Hippocampal formation (tissue), 2 donors: ENCODE measurements around the gene MEF2A.
A peak's percentile ranks its signal among the peaks of the same experiment; 100 is the strongest.
"Not testable (repeated sequence)": the region's sequence is repeated elsewhere in the genome, so short reads cannot be mapped to it uniquely, and the experiment has no call there.

ENCODE experiments used
- DNase-seq, 2 donors: peaks; one replicate each; lab custom pipeline; 2025; lab: John Stamatoyannopoulos, UW

The MEF2A gene

DNA sequence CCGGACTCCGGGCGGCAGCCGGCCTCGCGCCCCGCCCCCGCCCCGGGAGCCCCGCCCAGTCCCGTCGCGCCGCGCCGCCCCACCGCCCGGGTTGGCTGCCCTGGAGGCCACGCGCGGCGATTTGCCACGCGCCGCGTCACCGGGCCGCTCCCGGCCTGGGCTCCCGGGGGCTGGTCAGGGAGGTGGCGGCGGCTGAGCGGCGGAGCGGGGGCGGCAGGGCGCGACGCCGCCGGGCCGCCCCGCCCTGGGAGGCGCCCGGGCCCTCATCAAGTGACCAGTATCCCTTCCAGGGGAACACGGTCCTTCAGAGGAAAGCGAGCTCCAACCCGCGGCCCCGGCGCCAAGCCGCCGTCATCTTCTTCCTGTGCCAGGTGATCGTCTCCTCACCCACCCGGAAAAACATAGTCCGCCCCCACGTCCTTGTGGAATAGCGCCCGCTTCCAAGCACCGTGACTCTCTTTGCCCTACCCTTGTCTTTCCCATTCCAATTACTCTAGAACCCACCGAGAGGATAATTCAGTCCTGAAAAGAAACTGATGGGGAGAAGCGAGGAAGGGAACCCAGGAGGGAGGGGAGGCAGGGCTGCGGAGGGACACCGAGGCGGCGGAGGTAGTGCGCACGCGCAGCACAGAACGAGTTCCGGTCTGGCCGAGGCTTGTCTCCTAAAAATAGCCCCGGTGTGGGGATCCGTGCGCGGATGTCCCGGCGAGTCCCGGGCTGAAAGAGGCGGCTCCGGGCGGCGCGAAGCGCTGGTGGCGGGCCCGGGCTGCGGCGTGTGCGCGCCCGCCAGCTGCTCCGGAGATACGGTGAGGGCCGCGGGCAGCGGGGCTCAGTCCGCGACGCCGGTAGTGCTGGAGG, at the start of gene MEF2A:
MEF2A (plus strand) TSS at position 686 of the 858 bp plus-strand sequence. CDS start 67,136 bp downstream, outside the sequence.
- peak; percentile 84 to 87 for DNase-seq

DNA sequence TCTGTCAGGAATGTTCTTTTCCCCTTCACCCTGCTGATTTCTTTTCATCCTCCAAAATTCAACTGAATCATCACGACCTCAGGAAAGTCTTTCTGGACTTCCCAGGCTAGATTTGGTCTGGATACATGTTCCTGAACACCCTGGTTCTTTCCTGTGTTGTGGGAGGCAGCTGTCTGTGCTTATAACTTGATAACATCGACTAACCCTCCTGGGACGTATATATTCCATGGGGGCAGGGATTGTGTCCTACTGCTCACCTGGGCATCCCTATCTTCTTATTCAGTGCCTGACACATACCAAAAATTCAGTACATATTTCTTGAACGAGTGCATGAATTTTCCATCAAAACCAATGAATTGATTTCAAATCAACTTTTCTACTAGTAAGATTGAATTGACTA, 47.6 kb upstream of the MEF2A start:
- DNase-seq: no peak

DNA sequence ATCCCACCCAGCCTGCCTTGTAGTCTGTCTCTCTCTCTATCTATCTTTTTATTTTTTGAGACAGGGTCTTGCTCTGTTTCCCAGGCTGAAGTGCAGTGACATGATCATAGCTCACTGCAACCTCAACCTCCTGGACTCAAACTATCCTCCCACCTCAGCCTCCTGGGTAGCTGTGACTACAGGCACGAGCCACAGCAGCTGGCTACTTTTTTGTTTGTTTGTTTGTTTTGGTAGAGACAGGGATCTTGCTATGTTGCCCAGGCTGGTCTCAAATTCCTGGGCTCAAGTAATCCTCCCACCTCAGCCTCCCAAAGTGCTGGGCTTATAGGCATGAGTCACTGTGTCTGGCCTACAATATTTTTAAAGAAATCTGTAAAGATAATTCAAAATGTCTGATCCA, 46.4 kb upstream of the MEF2A start:
- DNase-seq: not testable (repeated sequence)

DNA sequence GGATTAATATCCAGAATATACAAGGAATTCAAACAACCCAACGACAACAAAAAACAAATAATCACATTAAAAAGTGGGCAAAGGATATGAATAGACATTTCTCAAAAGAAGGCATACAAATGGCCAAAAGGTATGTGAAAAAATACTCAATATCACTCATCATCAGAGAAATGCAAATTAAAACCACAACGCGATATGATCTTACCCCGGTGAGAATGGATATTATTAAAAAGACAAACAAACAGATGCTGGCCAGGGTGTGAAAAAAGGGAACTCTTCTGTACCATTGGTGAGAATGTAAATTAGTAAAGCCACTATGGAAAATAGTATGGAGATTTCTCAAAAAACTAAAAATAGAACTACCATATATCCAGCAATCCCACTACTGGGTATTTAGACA, 43.5 kb upstream of the MEF2A start:
- no peak for DNase-seq

DNA sequence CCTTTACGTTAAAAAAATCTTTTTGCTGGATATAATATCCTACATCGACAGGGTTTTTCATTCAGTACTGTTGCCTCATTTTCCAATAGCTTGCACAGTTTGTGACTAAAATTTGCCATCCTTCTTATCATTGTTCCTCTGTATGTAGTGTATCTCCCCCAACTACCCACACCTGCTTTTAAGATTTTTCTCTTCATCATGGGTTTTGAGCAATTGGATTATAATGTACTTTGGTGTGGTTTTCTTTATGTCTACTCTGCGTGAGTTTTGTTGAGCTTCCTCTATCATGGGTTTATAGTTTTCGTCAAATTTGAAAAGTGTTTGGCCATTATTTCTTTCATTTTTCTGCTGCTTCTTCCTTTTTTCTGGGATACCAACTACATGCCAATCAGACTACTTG, 39.6 kb upstream of the MEF2A start:
- no peak for DNase-seq

DNA sequence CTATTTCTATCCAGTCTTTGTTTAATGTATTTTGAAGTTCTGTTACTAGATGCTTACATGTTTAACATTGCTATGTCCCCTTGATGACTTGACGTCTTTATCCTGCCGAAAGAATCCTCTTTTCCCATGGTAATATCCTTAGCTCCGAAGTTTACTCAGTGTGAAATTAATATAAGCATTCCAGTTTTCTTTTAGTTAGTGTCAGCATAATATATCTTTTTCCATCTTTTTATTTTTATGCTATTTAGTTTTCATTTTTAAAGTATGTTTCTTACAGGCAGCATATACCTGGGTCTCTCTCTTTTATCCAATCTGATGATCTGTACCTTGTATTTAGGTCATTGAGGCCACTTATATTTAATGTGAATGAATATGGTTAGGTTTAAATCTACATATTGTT, 39.1 kb upstream of the MEF2A start:
- no peak for DNase-seq

DNA sequence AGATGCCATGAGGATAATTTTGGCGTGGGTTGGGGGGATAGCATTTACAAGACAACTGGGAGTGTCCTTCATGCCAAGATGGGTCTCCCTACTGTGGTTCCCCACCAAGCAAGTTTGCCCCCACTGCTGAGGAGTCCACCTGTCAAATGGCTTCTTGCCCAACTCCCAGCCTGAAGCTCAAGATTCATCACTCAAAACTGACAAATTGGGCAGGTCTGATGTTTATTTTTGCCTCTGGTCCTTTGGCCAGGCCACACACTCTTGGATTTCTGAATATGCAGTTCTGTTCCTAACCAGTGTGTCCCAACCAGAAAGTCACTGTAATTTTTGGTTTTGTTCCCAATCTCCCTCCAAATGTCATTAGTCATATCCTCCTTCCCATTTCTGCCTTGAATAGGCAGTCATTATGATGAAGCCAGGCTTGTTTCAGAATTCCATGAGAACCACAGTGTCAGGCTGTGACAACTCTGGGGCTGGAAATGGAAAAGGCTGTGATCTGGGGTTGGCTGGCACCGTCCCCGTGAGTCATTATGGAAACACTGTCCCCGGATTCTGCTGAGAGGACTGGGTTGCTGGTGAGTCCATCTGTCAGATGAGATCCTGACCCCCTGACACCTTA, 29.3 kb upstream of the MEF2A start:
- peak; percentile 20 to 37 for DNase-seq

DNA sequence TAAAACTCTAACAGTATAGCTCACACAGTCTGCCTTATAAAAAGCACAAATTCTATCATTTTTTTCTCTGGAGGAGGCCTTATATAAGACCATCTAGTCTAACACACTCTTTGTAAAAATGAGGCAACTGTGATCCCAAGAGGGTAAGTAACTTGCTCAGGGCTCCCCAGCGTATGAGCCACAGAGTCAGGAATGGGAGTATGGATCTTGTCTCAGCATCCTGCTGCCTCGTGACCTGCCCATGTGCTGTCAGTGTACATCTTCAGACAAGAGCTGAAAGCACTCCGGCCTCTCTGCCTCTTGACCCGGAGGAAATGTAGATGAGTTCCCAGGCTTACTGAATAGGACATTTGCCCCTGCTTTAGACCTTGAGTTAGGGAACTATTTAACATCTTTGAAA, 28.4 kb upstream of the MEF2A start:
- DNase-seq: peak in 1 of 2 donors; percentile 14

DNA sequence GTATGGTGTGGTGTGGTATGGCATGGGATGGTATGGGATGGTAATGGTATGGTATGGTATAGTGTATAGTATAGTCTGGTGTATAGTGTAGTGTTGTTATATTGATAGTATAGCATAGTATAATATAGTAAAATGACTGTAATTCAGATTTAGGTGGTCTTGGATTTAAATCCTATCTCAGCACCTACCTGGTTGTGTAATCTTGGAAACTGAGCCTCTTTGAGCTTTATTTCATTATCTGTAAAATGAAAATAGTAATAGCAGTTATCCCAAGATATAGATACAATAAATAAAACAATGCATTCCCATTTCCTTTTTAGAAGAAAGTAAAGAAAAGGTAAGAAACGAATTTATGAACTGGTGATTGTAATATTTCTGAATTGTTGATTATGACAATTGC, 27.5 kb upstream of the MEF2A start:
- DNase-seq: no peak

DNA sequence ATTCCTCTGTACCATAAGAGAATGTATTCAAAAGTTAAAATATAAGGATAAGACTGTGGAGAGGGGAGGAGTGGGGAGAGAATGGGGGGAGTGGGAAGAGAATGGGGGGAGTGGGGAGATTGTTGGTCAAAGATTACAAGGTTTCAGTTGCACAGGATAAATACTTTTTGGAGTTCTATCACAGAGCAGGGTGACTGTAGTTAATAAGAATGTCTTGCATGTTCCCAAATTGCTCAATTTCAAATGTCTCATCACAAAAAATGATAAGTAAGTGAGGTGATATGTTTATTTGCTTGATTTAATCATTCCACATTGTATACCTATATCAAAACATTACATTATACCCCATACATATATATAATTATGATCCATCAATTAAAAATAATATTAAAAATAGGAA, 23.0 kb upstream of the MEF2A start:
- DNase-seq: no peak

DNA sequence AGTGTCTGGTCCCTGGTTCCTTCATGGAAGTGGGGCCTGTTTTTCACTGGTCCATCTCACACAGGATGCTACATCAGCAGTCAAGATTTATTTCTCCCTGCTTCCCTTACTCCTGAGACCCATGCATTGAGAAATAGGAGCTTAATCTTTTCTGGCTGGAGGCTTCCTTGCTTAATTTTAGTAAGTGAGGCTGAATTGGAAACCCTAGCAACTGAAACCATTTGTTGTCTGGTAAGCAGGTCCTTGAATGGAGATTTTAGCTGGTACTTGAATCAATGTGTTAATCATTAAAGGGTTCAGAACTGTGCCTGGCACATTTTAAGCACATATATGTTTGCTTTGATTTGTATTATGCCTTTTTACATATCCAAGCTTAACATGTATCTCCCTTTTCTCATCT, 20.2 kb upstream of the MEF2A start:
- DNase-seq: no peak

DNA sequence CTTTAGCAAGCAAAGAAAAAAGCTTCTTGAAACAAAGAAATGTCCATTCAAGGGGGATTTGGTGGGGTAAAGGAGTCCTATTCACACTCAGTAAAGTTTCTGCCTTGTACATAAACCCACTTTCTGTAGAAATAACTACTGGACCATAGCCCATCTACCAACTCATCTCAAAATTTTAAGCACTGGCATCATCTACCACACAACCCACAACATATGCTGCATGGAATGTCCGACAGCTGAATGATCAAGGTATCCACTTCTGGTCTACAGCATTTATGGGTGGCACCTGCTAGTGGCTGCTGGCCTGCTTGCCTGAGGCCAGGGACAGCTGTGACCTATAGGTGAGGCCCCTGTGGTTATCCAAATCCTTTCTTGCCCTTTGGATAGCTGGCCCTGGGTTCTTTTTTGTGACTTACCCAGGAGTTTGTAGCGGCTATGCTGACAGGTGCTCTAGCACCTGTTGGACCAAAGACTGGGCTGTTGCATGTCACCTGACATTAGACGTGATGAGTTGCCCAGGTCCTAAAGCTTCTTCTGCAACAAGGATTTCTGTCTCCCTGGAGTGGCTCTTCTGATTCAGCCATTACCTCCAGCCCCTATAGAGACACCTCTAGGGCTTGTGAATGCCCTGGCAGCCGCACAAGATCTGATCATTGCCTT, 19.2 kb upstream of the MEF2A start:
- DNase-seq: no peak

DNA sequence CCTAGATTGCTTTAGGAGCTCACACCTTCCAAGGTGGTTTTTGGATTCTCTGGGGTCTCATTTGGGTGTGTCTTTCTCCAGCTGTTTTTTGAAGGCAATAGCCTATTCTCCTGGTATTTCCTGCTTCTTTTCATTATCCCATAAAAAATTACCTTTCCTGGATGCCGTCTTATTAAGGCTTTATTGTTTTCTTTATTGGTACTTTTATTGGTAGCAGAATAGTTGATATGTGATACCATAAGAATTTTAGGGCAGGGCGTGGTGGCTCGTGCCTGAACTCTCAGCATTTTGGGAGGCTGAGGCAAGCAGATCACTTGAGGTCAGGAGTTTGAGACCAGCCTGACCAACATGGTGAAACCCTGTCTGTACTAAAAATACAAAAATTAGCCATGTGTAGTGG, 18.3 kb upstream of the MEF2A start:
- DNase-seq: no peak

DNA sequence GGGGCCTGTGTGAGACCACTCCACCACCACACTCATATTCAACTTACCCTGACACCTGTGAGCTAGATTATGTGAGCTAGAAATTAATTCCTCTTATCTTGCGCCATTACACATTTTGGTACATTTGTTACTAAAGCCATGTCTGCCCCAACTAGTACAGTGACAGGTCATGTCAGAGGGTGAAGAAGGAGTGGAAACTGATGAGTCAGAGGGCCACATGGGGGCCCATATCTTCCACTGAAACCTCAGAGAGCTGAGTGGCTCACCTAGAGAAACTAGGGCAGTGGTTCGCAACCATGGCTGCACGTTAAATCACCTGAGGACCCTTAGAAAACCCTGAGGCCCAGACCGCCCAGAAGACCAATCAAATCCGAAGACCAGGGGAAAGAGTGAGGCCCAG, 15.7 kb upstream of the MEF2A start:
- no peak for DNase-seq

DNA sequence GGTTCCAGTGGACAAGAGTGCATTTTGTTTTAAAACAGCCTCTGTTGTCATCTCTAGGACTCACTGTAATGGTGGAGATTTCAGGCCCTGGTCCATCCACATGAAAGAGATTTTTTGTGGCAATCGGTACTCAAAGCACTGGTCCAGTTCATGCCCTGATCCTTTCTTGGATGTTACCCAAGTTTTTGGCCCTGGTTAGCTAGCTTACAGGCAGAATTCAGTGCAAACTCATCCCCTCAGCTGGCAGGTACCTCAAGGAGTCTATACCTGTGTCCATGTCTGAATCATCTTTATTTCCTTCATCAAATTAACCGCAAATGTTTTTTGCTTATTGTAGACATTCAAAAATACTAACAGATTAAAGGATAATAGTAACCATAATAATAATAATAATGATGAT, 13.7 kb upstream of the MEF2A start:
- DNase-seq: no peak

DNA sequence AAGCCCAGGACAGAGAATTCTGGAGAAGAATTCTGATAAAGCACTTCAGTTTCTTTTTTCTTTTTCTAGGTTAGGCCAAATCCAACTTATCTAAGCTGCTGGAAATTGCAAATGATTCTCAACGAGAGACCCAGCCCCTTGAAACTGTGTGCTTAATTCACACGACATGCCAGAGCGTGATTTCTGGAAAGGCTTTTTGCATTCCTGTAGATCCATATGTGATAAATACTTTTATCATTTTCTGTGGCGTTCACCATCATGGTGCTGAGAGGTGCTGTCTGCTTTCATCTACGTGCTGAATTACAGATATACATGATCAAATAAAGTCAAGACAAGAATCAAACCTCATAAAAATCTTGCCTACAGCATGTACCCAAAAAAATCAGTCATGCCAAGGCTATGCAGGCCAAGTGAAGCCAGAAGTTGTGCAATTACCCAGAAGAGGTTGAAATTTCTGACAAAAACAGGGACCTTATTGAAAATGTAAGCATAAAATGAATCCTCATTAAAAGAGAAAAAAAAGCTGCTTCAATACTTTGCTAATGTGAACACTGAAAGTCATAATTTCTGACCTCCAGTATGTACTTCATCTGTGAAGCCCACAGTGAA, 10.8 kb upstream of the MEF2A start:
- DNase-seq: no peak

DNA sequence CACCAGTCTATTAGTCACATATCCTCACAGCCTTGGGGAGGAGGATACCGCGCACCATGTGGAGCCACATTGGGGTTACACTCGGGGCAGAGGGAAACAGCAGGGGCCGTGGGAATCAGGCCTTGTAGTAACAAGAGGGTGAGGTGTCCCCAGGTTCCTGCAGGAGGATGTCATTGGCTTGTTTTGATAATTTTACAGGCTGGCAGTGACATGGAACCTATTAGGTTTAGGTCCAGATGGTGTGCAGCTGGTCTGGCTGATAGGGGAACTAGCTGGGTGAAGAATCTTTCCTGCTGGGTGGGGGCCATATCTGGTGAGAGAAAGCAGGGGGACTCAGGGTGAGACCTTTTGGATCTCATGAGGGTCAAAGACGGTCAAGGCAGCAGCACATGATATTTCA, 9.8 kb upstream of the MEF2A start:
- DNase-seq: no peak

DNA sequence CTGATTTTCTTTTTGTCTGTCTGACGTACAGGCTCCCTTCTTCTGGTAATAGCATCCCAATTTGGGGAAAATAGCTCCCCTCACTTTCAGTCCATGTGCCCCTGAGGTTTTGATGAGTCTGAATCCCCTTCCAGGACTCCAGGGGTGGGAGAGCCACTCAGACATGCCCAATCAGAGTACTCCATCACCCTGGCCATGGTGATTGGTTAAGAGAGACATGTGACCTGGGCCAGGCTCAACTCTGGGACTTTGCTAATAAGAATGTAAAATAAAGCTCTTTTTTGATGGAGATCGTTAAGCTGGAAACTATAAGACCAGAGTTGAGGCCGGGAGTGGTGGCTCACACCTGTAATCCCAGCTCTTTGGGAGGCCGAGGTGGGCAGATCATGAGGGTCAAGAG, 9.2 kb upstream of the MEF2A start:
- no peak for DNase-seq

DNA sequence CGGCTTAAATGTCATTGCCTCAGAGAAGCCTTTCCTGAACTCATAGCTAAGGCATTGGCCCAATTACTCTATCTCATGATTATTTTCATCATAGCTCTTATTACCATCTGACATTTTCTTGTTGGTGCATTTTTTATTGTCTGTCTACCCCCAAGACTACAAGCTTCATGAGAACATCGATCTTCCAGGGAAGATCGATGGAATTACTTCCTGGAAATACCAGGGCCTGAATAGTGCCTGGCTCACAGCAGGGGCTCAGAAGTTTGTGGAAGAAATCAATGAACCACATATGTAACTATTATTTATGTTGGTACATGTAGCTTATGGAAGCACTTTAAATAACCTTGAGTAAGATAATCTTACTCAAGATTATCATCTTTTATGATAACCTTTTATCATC, 7.7 kb upstream of the MEF2A start:
- DNase-seq: no peak

DNA sequence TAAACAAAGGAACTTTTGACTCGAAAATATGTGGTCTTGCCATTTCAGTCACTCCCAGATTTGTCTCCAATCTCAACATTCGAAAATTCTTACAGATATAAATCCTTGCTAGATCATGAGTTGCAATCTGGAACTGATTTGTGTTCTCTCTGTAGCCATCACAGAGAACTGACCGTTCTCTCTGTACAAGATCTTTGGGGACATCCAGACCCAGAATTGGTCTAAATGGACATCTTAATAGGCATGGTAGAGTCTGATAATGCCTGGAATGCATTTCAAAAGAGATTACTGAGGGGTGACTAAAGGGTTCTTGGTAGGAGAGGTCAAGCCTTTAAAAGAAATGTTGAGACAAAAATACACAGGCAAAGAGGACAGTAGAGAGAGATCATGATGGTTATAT, 7.2 kb upstream of the MEF2A start:
- no peak for DNase-seq

DNA sequence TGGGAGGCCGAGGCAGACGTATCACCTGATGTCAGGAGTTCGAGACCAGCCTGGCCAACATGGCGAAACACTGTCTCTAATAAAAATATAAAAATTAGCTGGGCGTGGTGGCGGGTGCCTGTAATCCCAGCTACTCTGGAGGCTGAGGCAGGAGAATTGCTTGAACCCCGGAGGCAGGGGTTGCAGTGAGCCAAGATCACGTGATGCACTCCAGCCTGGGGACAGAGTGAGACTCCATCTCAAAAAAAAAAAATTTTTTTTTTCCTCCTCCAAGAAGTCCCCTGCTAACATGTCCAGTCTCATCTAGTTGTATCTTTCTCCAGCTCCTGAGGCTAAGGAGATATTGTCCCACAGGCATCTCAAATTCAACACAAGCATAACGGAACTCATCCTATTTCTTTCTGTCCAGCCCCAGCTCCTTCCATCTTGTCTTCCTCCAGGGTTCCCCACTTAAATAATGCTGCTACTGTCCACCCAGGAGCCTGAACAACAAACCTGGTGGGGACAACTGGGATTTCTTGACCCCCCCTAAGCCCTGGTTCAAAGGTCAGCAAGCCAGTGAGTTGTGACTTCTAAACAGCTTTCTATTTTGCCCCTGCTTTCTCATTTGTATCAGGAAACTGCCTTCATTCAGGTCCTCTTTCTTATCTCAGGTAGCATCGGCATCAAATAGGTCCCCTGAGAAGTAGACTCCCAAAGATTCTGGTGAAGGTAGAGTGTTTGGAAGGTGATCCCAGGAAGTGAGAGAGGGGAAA, 4.1 kb upstream of the MEF2A start:
- DNase-seq: no peak

DNA sequence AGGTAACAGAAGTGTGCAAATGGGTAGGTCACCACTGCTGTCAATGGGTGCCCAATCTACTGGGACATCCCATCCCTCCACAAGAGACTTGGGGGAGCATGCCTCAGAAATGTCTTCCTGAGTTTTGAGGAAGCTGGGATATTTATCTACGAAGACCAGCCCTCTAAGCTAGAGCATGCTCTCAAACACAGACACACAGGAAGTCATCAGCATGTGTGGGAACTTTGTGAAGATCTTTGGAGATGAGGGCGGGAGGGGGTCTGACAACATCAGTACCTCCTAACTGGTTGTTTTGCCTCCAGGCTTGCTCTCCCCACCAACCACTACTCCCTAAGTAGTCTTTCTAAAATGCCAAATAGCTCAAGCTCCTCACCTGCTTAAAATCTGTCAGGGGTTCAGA, 3.5 kb upstream of the MEF2A start:
- DNase-seq: no peak
